Breast epithelium (tissue), 4 donors: ENCODE measurements around the gene FNBP1. TPM values are rescaled to one million over a fixed set of nuclear protein-coding genes. Genes with fewer than 3 reads are reported as not detected.
A peak's percentile ranks its signal among the peaks of the same experiment; 100 is the strongest.

Experiments used
- DNase-seq, 2 donors: peaks; one replicate each; pipeline ENCODE4 v3.0.0-alpha.2; 2019; ENCODE audit warnings: low spot score in 2 of 2
- H3K27ac ChIP-seq, 2 donors: fragments of 200-600 bp; sonication (generic) in 1 of 2; one replicate each; pipeline ENCODE4 v1.5.1; 2016 to 2019; ENCODE audit warnings: mild to moderate bottlenecking in 1 of 2
- H3K27me3 ChIP-seq, 2 donors: fragments of 200-600 bp; sonication (generic) in 1 of 2; one replicate each; pipeline versions ENCODE4 v1.5.1 to v1.6.0; 2017 to 2019; ENCODE audit warnings: control low read depth in 1 of 2, mild to moderate bottlenecking in 1 of 2
- H3K36me3 ChIP-seq: fragments of 200-600 bp; one replicate; pipeline ENCODE4 v1.5.1; 2019
- H3K4me1 ChIP-seq, 2 donors: fragments of 200-600 bp; sonication (generic); one replicate each; pipeline ENCODE4 v1.5.1; 2016 to 2019; ENCODE audit warnings: control low read depth in 1 of 2
- H3K4me3 ChIP-seq, 3 donors: fragments of 200-600 bp; sonication (generic); 1 replicate in 2 of 3; 2 replicates in 1 of 3; pipeline ENCODE4 v1.5.1; 2016 to 2019; ENCODE audit warnings: mild to moderate bottlenecking in 3 of 3, moderate library complexity in 2 of 3
- H3K9me3 ChIP-seq, 2 donors: fragments of 200-600 bp; sonication (generic) in 1 of 2; one replicate each; pipeline ENCODE4 v1.5.1; 2016 to 2019; ENCODE audit warnings: control low read depth in 1 of 2
- POLR2A ChIP-seq: fragments of 450-650 bp; IDR thresholded peaks from one replicate; pipeline ENCODE4 v1.6.1; 2016; ENCODE audit warnings: antibody characterized with exemption, mild to moderate bottlenecking, moderate library complexity
- POLR2AphosphoS5 ChIP-seq, 3 donors: sonication (generic); formaldehyde crosslinking; IDR thresholded peaks; one replicate each; pipeline ENCODE4 v1.6.1; 2017; ENCODE audit warnings: antibody characterized with exemption in 3 of 3
- intact Hi-C: fragments of 100-400 bp; cut with DNase I; formaldehyde crosslinking; loops from one replicate; pipeline ENCODE4 v1.15.1; 2023; ENCODE audit warnings: low total_unique reads
- total RNA-seq, 3 donors: library from RNA; depleted of rRNA; stranded (reverse); fragments of >200 nt; gene quantifications; one replicate each; pipeline ENCODE4 v1.1.0, GENCODE V29; 2016
- TF ChIP-seq, protein P1 (sequence below), 3 donors: fragments of 450-650 bp; IDR thresholded peaks; one replicate each; pipeline ENCODE4 v1.5.1; 2016 to 2017; ENCODE audit warnings: antibody characterized with exemption in 3 of 3, mild to moderate bottlenecking in 3 of 3, moderate library complexity in 3 of 3

The FNBP1 gene
- total RNA-seq, 3 donors from 2014 or later = 31.3 to 49.8 (median 41.9) TPM

DNA sequence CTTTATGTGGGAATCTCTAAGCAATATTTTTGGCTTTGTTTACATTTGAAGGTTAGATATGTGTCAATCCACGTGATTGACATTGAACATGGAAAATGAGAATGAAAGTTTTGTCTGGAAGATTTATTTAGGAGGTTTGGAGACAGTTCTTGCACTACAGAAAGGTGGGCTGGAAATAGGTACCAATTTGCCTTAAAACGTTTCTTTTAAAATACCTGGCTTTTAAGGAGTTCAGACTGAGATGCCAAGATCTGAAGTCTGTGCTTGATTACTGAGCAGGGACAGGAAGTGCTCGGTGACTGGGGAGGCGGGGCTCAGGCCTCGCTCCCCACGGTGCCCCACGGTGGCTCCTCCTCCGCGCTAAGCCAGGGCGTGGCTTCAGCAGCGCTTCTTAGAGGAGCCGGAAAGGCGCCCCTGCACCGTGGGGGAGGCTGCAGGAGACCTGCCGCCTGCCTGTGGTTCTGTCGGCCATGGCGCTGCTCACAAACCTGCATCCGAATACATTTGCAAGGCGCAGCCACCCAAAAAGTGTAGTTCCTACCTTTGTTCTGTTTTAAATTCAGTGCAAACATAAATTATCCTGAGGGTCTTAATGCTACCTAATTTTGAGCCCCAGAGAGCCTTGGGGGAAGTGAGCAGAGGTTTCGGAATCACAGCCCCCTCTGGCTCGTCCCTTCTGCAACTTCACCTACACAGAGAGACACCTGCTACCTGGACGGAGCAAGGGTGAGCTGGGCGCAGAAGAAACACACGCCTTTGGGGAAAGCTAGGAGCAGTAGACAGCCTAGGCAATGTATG is 158.6 kb downstream of the FNBP1 start:
- Histone ChIP-seq H3K36me3 (no peaks in the 10 kb centered on the region), H3K4me3 (peak overlapping the region; percentile 25 to 70 (median 50)), H3K9me3 (no peaks in the 10 kb centered on the region), H3K27me3 (no peaks in the 10 kb centered on the region), H3K27ac (peak overlapping the region; percentile 81 to 92), H3K4me1 (peaks cover 5 to 14% of the 10 kb centered on the region in 2 donors)
- TF ChIP-seq, protein P1, sequence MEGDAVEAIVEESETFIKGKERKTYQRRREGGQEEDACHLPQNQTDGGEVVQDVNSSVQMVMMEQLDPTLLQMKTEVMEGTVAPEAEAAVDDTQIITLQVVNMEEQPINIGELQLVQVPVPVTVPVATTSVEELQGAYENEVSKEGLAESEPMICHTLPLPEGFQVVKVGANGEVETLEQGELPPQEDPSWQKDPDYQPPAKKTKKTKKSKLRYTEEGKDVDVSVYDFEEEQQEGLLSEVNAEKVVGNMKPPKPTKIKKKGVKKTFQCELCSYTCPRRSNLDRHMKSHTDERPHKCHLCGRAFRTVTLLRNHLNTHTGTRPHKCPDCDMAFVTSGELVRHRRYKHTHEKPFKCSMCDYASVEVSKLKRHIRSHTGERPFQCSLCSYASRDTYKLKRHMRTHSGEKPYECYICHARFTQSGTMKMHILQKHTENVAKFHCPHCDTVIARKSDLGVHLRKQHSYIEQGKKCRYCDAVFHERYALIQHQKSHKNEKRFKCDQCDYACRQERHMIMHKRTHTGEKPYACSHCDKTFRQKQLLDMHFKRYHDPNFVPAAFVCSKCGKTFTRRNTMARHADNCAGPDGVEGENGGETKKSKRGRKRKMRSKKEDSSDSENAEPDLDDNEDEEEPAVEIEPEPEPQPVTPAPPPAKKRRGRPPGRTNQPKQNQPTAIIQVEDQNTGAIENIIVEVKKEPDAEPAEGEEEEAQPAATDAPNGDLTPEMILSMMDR (IDR thresholded peaks at IDR 0.05) = no peak
- no peak for TF ChIP-seq POLR2A
- no peak for TF ChIP-seq POLR2AphosphoS5 (IDR thresholded peaks at IDR 0.05)
- intact Hi-C loops = loop anchor here (10.0 kb wide), 1 partner anchor 160 kb away; the partner anchor contains the start of gene FNBP1
- peak; percentile 82 to 86 for DNase-seq

- intact Hi-C loops = loop anchor here (10.0 kb wide), 1 partner anchor 163 kb away; the partner anchor contains the start of gene FNBP1
- DNase-seq = no peak
- Histone ChIP-seq H3K9me3 (no peaks in the 10 kb centered on the region), H3K27ac (peak overlapping the region in 1 of 2 donors; percentile 25), H3K36me3 (no peaks in the 10 kb centered on the region), H3K27me3 (no peaks in the 10 kb centered on the region), H3K4me1 (peaks cover 5 to 14% of the 10 kb centered on the region in 2 donors), H3K4me3 (no peak overlapping the region)
- TF ChIP-seq POLR2AphosphoS5 (IDR thresholded peaks at IDR 0.05) (no peak), POLR2A (no peak)
- TF ChIP-seq, protein P1 (IDR thresholded peaks at IDR 0.05) = no peak
Measured at GRCh38 chr9:129881547-129882324, 161.3 kb downstream of the FNBP1 start.

- Histone ChIP-seq H3K9me3 (no peaks in the 10 kb centered on the region), H3K27me3 (no peaks in the 10 kb centered on the region), H3K4me3 (no peak overlapping the region), H3K4me1 (peaks cover 5 to 12% of the 10 kb centered on the region in 2 donors), H3K27ac (peak overlapping the region in 1 of 2 donors; percentile 25), H3K36me3 (no peaks in the 10 kb centered on the region)
- no peak for DNase-seq
- TF ChIP-seq POLR2A = no peak
- TF ChIP-seq, protein P1 (IDR thresholded peaks at IDR 0.05) = no peak
- no peak for TF ChIP-seq POLR2AphosphoS5 (IDR thresholded peaks at IDR 0.05)
- intact Hi-C loops = loop anchor here (10.0 kb wide), 1 partner anchor 164 kb away; the partner anchor contains the start of gene FNBP1
Measured at GRCh38 chr9:129880654-129881546, 162.1 kb downstream of the FNBP1 start.

GRCh38 chr9:129879991-129880653 is 162.9 kb downstream of the FNBP1 start:
- H3K27me3 ChIP-seq = no peaks in the 10 kb centered on the region
- intact Hi-C loops = loop anchor here (10.0 kb wide), 1 partner anchor 165 kb away; the partner anchor contains the start of gene FNBP1
- no peaks in the 10 kb centered on the region for H3K9me3 ChIP-seq
- H3K36me3 ChIP-seq = peaks cover 1% of the 10 kb centered on the region
- H3K27ac ChIP-seq = no peak overlapping the region
- no peak for TF ChIP-seq POLR2A
- TF ChIP-seq POLR2AphosphoS5 (IDR thresholded peaks at IDR 0.05) = no peak
- TF ChIP-seq, protein P1 (IDR thresholded peaks at IDR 0.05) = no peak
- peaks cover 5 to 11% of the 10 kb centered on the region in 2 donors for H3K4me1 ChIP-seq
- DNase-seq = no peak
- H3K4me3 ChIP-seq = no peak overlapping the region
